ENCODE results near the gene AP2M1. TPM values are rescaled to one million over a fixed set of nuclear protein-coding genes. Genes with fewer than 3 reads are reported as not detected.

The AP2M1 gene
- total and polyA plus RNA-seq, 2 of the 13 experiments (the other 11 are each of a cell fraction or from before 2014, with no cell fraction given): 126 to 146 TPM

GRCh38 chr3:184155644-184156521, 18.8 kb upstream of the AP2M1 start (continued):
- TF ChIP-seq ZNF496 (CRISPR knock-in tag; IDR thresholded peaks at IDR 0.05; ENCODE audit: insufficient replicate concordance): no peak
- 0 out of 2 replicates have a peak, but pooled peaks have one; percentile 7 for TF ChIP-seq ZNF263 (CRISPR knock-in tag; IDR thresholded peaks at IDR 0.05)
- TF ChIP-seq BORCS8-MEF2B (CRISPR knock-in tag; IDR thresholded peaks at IDR 0.05): no peak
- no peak for TF ChIP-seq SNAI1 (CRISPR knock-in tag; IDR thresholded peaks at IDR 0.05; ENCODE audit: borderline replicate concordance)
- no peak for TF ChIP-seq ZNF674 (CRISPR knock-in tag; IDR thresholded peaks at IDR 0.05; ENCODE audit: low read depth)
- no peak for TF ChIP-seq SAFB2 (CRISPR knock-in tag; IDR thresholded peaks at IDR 0.05; ENCODE audit: borderline replicate concordance, low read depth)
- no peak for TF ChIP-seq NFYC (CRISPR knock-in tag; IDR thresholded peaks at IDR 0.05)
- TF ChIP-seq RAD21 (CRISPR knock-in tag; IDR thresholded peaks at IDR 0.05): no peak
- no peak for TF ChIP-seq E2F1 (CRISPR knock-in tag; IDR thresholded peaks at IDR 0.05)
- TF ChIP-seq, protein P1, sequence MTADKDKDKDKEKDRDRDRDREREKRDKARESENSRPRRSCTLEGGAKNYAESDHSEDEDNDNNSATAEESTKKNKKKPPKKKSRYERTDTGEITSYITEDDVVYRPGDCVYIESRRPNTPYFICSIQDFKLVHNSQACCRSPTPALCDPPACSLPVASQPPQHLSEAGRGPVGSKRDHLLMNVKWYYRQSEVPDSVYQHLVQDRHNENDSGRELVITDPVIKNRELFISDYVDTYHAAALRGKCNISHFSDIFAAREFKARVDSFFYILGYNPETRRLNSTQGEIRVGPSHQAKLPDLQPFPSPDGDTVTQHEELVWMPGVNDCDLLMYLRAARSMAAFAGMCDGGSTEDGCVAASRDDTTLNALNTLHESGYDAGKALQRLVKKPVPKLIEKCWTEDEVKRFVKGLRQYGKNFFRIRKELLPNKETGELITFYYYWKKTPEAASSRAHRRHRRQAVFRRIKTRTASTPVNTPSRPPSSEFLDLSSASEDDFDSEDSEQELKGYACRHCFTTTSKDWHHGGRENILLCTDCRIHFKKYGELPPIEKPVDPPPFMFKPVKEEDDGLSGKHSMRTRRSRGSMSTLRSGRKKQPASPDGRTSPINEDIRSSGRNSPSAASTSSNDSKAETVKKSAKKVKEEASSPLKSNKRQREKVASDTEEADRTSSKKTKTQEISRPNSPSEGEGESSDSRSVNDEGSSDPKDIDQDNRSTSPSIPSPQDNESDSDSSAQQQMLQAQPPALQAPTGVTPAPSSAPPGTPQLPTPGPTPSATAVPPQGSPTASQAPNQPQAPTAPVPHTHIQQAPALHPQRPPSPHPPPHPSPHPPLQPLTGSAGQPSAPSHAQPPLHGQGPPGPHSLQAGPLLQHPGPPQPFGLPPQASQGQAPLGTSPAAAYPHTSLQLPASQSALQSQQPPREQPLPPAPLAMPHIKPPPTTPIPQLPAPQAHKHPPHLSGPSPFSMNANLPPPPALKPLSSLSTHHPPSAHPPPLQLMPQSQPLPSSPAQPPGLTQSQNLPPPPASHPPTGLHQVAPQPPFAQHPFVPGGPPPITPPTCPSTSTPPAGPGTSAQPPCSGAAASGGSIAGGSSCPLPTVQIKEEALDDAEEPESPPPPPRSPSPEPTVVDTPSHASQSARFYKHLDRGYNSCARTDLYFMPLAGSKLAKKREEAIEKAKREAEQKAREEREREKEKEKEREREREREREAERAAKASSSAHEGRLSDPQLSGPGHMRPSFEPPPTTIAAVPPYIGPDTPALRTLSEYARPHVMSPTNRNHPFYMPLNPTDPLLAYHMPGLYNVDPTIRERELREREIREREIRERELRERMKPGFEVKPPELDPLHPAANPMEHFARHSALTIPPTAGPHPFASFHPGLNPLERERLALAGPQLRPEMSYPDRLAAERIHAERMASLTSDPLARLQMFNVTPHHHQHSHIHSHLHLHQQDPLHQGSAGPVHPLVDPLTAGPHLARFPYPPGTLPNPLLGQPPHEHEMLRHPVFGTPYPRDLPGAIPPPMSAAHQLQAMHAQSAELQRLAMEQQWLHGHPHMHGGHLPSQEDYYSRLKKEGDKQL (CRISPR knock-in tag; IDR thresholded peaks at IDR 0.05; ENCODE audit: low read depth): no peak
- no peak; the same call in 1 of the 2 replicates for TF ChIP-seq ELF1 (CRISPR knock-in tag; IDR thresholded peaks at IDR 0.05)
- TF ChIP-seq FLYWCH1 (CRISPR knock-in tag; IDR thresholded peaks at IDR 0.05): no peak
- peak; percentile 36; the same call in 1 of the 2 replicates for TF ChIP-seq ARID4A (CRISPR knock-in tag; IDR thresholded peaks at IDR 0.05; ENCODE audit: borderline replicate concordance)
- no peak for TF ChIP-seq YEATS2 (CRISPR knock-in tag; IDR thresholded peaks at IDR 0.05; ENCODE audit: borderline replicate concordance)
- TF ChIP-seq FOSL1 (CRISPR knock-in tag; IDR thresholded peaks at IDR 0.05; ENCODE audit: borderline replicate concordance): no peak
